Measurements from ENCODE around the gene C1orf174.
"Not testable (repeated sequence)": the region's sequence is repeated elsewhere in the genome, so short reads cannot be mapped to it uniquely, and the experiment has no call there.

The C1orf174 gene

DNA sequence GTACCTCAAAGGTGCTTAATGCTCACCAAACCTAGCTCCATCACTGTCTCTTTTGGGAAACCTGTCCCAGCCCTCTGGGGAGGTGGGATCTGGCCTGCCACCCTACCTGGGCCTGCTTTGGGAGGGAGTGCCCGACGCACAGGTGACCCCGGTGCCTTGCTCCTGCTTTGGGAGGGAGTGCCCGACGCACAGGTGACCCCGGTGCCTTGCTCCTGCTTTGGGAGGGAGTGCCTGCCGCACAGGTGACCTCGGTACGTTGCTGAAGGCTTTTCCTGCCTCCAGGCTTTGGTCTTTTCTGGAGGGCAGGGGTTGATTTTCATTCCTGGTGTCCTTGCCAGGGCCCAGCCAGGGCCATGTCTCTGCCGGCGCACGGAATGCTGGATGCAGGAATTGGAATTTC lies 25.2 kb upstream of the C1orf174 start:
- no peak for DNase-seq

- no peak for DNase-seq
Observed at GRCh38 chr1:3924825-3925220, 24.8 kb upstream of the C1orf174 start.

DNA sequence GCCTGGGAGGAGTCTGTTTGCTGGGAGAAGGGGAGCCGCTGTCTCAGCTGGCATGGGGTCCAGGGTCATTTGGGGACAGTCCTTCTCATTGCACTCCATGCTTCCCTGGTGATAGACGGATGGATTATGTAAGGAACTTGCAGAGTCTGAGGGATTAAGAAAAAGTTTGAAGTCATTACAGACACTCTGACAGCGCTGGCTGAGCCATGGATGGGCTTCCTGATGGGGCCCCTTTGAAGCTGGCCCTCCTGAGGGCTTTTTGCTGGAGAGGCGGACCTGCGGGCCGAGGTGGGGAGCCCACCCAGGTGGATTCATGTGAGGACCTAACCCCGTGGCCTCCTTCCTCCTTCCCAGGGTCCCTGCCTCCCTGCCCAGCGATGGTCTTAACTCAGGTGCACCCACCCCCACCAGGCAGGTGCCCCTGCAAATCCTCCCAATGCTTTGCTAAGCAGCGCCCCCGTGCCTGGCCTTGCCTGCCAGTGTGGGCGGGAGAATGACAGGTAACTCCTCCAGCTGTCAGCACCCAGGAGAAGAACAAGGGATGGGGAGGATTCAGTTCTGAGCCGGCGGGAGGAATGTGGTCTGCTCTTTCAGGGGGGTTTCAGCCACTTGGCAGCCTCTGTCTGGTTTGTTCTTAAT lies 24.2 kb upstream of the C1orf174 start:
- DNase-seq = no peak

- no peak for DNase-seq
Observed at GRCh38 chr1:3923378-3924185, 23.5 kb upstream of the C1orf174 start.

- DNase-seq = no peak
Observed at GRCh38 chr1:3922851-3923250, 22.8 kb upstream of the C1orf174 start.

DNA sequence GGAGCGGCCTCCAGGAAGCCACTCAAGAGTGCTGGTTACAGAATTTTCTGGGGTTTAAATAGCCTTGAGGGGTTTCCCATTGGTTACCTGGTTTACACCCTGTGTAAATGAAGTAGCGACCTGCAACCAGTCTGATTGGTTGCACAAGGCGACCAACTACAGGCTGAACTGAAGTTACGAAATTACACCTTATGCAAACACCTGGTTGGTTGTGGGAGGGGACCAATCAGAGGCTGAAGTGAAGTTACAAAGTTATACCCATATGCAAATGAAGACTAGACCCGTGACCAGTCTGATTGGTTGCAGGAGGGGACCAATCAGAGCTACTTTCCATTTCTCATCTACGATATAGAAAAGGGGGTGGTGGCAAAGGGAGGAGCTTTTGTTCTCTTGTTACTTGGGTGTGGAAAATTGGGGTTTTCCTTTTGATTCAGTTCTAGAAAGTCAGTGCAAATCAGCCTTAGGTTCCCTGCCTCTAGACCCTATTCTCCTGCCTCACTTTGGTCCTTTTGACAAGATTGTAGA lies 22.2 kb upstream of the C1orf174 start:
- DNase-seq = no peak

DNA sequence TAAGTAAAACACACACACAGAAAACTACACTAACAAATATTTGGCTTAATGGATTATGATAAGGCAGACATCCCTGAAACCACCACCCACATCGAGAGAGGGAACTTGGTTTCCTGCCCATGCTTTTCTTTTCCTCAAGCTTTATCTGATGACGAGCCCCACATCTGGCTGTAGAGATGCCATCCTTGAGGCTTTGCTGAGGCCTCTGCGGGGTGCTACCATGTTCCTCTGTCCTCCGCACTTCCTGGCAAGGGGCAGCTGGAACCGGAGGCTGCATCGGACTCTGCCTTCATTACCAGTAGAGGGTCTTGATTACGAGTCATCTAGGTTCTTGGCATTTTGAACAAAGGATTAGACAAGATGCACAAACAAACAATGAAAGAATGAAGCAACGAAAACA lies 21.7 kb upstream of the C1orf174 start:
- no peak for DNase-seq

DNA sequence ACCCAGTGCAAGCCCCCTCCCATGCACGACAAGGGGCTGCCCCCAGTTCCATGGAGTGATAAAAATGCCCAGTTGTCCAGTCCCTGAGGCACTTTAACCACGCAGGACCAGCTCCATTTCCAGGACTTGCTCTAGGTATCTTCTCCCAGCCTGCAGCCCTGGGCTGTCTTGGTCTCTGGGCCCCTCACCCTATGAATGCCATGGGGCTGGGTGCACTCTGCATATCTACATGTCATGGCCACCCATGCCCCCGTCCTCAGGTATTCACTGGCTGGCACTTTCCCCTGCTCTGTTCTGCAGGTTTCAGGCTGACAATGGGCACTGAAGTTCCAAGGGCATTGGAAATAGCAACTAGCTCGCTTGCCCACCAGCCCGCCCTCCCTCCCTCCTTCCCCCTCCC lies 19.6 kb upstream of the C1orf174 start:
- DNase-seq = no peak

GRCh38 chr1:3918966-3919611 lies 19.0 kb upstream of the C1orf174 start:
- no peak for DNase-seq

- DNase-seq = not testable (repeated sequence)
Observed at GRCh38 chr1:3918359-3918758, 18.3 kb upstream of the C1orf174 start.

- DNase-seq = no peak
Observed at GRCh38 chr1:3917761-3918160, 17.7 kb upstream of the C1orf174 start.

DNA sequence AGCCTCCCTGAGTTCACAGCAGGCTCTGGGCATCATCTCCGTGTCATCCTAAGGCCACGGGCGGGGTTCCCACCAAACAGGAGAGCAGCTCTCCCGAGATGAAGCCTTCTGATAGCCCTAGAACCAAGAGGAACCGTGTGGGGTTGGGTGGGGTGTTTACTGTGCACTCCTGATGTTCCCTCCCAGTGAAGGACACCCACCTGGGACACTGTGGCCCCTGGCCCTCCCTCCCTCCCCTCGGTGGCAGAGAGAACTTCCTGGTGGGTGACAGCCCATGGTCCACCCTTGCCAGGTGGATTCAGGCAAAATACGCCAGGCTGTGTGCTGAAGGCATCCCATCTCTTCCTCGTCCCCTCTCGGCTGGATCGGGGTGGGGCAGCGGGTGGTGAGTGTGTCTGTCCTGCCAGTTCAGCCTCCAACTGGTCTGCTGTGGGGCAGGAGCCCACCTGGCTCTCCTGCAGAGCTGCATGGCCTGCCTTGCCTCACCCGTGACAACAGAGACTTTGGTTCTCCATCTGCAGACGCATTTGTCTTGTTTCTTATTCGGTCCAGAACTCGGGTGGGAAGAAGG lies 15.6 kb upstream of the C1orf174 start:
- DNase-seq = no peak

- DNase-seq = no peak
Observed at GRCh38 chr1:3914911-3915310, 14.8 kb upstream of the C1orf174 start.

- no peak for DNase-seq
Observed at GRCh38 chr1:3914331-3914851, 14.3 kb upstream of the C1orf174 start.

- no peak for DNase-seq
Observed at GRCh38 chr1:3912809-3913685, 13.0 kb upstream of the C1orf174 start.

DNA sequence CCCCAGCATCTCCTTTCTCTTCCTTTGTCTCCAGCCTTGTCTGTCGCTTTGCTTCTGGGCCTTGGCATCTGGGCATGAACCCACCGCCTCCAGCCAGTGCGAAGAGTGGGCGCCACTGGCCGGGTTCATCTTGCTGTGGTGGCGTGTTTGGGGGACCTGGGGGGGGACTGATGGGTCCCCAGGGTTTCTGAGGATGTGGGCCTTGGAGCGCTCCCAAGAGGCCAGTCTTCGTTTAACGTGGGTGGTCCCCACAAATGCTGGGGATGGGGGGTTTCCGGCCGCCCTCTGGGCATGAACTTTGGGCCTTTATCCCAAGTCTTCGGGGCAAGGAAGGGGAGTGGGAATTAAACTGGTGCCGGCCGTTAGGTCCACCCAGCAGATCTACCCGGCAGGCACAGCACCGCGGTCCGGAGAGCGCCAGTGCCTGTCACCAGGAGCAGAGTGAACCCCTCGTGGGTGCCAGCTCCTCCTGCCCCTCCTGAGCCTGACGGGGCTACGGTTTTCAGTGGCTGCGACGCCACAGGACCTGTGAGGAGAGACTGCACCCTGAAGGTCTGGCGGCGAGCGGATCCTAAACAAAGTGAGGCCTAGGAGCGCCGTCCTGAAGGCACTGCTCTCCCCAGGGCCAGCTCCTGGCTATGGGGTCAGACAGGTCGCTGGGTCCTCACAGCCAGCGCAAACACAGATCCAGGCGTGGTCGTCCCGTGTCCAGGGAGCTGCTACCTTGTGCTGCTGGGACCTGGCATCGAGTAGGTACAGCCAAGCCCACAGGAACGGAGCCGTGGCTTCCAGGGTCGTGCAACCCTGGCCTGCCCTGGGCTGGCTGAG lies 12.1 kb upstream of the C1orf174 start:
- DNase-seq = no peak

DNA sequence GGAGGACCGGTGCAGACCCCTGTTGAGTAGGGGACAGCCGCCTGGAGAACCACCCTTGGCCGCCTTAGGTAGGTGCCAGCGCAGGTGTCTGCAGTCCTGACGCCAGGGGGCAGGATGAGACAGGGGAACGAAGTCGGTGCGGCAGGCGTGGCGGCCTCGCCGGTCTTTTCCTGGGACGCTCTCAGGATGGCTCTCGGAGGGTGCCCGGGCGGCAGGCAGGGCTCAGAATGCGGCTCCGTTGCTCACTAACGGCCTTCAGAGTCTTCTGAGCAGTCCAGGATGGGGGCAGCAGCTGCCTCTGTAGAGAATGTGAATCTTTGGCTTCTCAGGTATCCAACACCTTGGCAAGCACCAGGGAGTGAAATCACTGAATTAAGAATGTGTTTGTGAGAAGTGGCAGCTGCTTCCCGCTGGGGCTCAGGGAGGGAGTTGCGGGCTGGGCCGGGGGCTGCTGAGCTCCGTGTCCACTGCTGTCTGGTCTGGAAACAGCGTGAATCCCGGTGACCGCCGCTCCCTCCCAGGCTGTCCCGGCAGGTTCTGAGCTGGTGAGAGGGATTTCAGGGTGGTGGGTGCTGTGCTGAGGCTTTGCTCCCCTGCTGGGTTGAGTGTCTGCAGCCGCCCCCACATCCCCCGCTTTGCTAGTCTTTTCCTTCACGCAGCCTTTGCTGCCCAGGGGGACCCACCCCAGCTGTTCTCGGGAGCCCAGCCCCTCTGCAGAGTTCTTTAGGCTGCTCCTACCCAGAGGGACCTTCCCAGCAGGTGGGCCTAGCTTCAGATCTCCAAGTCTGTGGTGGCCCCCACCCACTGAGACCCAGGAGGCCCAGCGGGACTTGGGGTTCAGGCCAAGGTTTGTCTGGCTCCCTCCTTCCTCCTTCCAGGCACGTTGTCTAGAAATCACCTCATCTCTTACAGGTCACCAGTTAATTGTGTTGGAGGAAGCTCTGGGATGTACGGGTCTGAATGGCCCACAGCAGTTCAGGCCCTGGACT lies 11.1 kb upstream of the C1orf174 start:
- DNase-seq = peak; percentile 87

GRCh38 chr1:3910049-3910731 lies 10.1 kb upstream of the C1orf174 start:
- DNase-seq = no peak

DNA sequence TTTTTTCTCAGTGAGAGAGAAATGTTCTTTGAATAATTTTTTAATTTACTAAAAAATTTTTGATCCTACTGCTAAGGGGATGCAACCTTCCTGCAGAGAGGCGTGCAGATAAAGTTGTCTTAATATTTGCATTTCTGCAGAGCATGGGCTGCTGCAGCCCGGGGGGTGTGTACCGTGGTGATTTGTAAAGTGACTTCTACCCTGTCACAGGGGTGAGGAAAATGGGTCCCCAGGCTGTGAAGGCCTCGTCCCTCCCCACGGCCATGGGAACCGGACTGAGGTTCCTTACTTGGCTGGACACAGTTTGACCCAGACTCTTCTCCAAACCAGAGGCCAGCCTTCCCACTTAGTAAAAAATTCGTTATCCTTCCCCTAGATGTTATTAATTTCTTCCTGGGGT lies 9.5 kb upstream of the C1orf174 start:
- DNase-seq = no peak

All from CD4-positive, alpha-beta T cell treated with Interleukin-17A for 4 hours (primary cell).